GM18507 (cell line): Measurements from ENCODE around the gene FMNL3.
"Not testable (repeated sequence)": the region's sequence is repeated elsewhere in the genome, so short reads cannot be mapped to it uniquely, and the experiment has no call there.

ENCODE experiments used
- DNase-seq: peaks from one replicate; pipeline ENCODE4 v3.0.0; 2011; ENCODE audit warnings: low read depth; ENCODE audit not compliant: insufficient read length; ENCODE audit errors: extremely low spot score
- FAIRE-seq: peaks from 2 replicates; lab custom pipeline; 2011; peaks lifted over from hg19 to GRCh38; lab: Jason Lieb, UNC

FMNL3 gene

DNA sequence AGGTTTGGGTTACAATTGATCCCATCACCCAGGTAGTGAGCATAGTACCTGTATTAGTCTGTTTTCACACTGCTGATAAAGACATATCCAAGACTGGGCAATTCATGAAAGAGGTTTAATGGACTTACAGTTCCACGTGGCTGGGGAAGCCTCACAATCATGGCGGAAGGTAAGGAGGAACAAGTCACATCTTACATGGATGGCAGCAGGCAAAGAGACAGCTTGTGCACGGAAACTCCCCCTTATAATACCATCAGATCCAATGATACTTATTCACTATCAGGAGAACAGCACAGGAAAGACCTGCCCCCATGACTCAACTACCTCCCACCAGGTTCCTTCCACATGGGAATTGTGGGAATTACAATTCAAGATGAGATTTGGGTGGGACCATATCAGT, 14.2 kb upstream of the FMNL3 start:
- not testable (repeated sequence) for FAIRE-seq

DNA sequence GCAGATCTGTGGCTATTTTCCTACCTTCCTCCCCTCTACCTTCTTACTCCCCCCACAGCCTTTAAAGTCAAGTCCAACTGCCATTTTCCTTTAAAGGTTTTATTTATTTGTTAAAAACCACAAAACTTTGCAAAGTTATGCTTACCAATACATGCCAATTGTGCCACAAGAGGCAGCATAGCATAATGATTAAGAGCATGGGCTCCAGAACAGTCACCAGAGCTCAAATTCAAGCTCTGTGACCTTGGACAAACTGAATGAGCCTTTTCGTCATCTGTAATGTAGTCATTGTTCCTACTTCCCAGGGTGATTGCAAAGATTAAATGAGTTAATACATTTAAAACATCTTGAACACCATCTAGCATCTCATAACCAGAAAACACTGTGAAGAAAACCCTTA, 13.0 kb upstream of the FMNL3 start:
- FAIRE-seq (no peak), DNase-seq (no peak)

More for the DNA sequence above, 14.2 kb upstream of the FMNL3 start:
- DNase-seq: not testable (repeated sequence)

DNA sequence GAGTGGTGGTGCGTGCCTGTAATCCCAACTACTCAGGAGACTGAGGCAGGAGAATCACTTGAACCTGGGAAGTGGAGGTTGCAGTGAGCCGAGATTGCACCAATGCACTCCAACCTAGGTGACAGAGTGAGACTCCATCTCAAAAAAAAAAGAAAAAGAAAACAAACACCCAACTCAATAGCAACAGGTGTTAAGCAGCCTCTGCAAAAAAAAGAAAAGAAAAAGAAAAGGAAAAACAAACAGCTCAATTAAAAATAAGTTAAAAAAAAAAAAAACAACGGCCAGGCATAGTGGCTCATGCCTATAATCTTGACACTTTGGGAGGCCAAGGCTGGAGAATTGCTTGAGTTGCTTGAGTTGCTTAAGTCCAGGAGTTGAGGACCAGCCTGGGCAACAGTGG, 10.6 kb upstream of the FMNL3 start:
- FAIRE-seq: not testable (repeated sequence)

DNA sequence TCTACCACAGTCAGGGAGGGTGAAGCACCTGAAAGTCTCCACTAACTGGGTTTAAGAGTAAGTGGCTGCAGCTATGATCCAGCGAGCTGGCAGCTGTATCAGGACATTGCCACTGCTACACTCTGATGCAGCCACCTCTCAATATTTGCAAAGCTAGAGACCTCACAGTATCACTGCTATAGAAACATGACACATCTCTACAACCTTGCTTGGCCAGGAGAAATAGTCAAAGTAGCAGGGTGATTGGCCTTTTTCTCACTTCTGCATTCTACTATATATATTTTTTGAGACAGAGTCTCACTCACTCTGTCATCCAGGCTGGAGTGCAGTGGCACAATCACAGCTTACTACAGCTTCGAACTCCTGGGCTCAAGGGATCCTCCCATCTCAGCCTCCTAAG, 9.3 kb upstream of the FMNL3 start:
- no peak for FAIRE-seq
- DNase-seq: no peak

More for the DNA sequence above, 10.6 kb upstream of the FMNL3 start:
- DNase-seq: not testable (repeated sequence)

DNA sequence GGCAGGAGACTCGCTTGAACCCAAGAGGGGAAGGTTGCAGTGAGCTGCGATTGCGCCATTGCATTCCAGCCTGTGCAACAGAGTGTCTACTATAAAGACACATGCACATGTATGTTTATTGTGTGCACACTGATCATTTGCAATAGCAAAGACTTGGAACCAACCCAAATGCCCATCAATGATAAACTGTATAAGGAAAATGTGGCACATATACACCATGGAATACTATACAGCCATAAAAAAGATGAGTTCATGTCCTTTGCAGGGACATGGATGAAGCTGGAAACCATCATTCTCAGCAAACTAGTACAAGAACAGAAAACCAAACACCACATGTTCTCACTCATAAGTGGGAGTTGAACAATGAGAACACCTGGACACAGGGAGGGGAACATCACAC, 6.7 kb upstream of the FMNL3 start:
- not testable (repeated sequence) for DNase-seq, FAIRE-seq

DNA sequence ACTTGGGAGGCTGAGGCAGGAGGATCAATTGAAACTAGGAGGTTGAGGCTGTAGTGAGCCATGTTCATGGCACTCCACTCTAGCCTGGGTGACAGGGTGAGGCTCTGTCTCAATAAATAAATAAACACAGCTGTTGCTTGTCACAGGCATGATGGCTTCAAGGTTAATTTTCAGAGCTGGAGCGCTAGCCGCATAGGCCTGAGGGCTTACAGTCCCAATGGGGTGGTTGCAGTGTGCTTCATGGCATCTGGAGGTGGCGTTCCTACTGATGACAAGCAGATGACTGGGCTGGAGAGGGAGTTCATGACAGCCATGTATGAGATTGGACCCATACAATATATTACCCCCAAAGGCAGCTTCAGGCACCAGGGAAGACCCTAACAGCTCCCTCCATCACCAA, 1.6 kb upstream of the FMNL3 start:
- FAIRE-seq (no peak), DNase-seq (no peak)

DNA sequence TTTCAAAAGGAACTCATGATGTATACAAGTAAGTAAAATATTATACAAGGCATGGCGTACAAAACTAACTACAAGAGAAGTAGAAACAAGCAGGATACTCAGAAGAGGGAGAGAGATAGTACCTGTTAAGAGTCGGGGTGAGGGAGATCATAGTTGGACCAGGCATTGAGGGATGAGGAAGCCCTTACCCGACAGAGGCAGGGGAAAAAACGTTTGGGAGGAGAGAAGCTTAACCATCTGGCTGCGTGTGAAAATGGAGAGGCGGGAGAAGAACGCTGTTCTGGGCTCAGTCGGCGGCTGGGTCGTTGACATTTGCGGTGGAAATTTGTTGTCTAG, 575 bp upstream of the FMNL3 start:
- FAIRE-seq (no peak), DNase-seq (no peak)

DNA sequence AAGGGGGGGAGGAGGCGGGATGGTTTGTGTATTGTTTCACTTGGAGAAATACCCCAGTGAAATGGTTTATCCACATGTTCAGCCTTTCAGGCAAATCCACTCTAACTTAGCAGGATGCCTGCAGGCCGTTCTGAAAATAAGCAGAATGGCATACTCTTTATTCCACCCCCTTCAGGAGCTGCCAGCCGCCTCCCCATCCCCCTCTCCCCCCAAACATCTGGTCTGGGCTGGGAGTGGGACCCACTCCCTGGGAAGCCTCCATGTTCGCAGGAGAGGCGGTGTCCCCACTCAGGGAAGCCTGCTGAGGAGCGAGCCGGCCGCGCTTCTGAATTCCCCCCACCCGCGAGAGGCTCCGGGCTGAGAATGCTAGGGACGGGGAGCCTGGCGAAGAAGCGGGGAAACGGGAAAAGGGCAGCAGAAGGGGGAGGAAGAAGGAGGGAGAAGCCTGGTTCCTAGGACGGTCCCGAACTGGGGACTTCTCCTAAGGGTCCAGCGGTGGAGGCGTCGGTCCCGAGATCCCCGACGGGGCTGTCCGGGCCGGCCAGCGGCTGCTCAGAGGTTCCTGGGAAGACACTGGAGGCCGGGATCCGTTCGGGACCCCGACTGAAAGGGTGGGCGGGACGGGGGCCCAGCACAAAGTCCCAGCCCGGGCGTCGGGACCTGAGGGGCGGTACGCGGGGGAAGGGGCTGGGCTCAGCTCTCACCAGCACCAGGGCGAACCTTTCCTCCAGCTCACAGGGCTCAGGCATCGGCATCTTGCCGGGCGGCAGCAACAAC, 666 bp downstream of the FMNL3 start:
- DNase-seq (no peak), FAIRE-seq (no peak)

DNA sequence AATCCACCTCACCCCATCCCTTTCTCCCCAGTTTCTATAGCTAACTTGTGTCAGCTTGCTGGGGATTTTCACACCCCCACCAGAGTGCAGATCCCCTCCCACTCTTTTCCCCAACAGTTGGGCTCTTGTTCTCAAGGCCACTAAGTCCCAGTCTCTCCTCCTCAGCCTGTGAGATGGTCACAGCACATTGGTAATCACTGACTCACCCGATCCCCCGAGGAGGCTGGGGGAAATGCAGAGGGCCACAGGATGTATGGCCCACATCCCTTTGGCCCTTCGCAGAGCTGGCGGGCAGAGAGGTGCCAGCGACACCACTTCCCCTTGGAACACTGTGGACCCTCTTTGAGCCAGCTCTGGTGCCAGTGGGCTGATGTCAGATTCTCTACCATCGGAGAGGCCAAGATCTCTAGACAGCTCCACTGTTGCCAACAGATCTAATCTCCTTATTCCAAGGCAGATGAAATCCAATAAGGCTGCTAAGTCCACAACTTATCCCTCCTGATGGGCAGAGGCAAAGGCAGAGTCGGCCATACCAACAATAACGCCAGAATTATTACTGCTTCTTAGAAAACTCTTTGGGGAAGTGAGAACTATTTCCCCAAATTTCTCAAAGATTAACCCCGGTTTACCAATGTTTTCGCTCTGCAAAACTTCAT, 1.6 kb downstream of the FMNL3 start:
- FAIRE-seq (peak; percentile 78), DNase-seq (no peak)

DNA sequence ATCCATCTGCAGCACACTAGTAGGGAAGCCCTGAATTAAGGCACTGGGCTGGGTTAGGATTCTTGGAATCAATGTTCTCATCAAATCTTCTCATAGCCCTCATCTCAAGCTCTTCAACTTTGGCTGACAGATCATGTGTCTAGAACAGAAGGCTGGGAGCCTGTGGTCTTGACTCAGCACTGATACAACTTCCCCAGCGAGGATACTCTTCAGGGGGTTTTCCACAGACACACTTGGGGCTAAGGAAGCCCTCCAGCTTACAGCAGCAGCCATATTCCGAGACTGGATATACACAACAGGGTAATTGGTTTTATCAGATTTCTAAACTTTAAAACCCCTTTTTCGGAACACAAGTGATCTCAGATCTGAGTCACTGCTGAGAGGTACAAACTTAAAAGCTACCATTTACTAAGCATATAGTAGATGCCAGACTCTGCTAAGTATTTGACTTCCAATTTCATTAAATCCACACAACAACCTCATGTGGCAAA, 3.5 kb downstream of the FMNL3 start:
- peak; percentile 88 for FAIRE-seq
- DNase-seq: no peak

DNA sequence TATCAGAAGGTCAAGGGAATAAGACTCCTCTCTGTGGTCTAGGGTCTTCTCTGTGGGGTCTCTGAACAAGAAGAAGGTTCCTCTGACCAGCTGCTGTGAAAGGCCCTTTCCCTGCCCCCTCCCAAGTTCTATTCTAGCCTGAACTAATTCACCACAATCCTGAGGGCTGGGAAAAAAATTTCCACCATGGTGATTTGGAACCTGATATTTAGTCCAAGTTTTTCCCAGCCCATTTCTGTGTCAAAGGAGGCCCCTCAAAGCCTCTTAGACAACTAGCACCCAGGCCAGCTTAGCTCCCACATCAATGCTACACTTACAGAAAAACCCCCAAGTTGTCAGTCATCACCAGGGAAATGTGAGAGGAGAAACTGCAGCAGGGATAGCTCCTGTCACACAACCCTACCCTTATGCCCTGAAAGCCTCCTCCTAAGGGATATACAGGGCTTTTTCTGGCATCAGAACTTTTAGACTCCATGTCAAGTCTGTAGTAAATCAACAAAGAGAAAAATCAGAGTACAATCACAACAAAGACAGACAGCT, 4.5 kb downstream of the FMNL3 start:
- DNase-seq: no peak
- peak; percentile 35 for FAIRE-seq

DNA sequence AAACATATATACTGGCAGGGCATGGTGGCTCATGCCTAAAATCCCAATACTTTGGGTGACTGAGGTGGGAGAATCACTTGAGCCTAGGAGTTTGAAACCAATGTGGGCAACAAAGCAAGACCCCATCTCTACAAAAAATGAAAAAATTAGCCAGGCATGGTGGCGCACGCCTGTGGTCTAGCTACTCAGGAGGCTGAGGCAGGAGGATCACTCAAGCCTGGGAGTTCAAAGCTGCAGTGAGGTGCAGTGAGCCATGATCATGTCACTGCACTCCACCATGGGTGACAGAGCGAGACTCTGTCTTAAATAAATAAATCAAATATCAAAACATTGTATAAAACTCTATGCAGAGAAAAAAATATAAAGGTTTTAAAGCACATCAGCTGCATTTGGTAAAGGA, 5.2 kb downstream of the FMNL3 start:
- DNase-seq: no peak
- peak; percentile 46 for FAIRE-seq

DNA sequence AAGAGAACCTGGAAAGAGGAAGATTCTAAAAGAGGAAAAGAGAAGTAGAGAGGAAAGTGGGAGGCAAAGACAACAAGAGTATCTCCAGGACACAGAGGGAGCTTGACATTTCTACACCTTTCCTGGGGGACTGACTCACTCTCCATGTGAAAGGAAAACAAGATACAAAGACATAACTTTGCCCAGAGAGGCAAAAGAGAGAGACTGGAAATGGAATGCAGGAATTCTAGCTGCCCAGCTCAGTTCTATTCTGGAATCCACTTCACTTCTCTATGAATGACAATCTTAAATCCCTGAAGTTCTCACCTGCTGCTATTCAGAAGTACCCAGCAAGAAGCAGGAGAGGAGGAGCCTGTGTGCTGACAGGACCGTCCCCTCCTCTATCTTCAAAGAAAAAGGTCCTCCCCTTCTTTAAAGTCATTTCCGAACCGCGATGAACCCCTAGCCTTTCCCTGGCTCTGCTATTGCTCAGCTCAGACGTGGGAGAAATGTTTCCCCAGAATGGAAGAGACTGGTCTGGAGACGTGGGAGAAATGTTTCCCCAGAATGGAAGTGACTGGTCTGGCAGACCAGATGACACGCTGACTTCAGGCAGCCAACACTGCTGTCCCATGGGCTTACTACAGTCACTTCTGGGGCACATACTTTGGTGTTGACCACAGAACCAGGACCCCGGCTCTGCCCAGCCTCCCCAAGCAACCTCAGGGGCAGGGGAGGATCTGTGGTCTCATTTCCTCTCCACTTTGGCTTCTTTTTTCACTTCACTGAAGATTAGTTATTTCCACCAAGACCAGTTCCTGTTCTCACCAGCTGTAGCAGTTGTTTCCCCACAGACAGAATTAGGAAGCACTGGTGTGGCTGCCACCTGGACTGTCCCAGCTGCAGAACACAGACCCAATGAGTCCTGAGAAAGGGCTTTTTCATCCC, 8.3 kb downstream of the FMNL3 start:
- FAIRE-seq (peak; percentile 96), DNase-seq (peak; percentile 62)

DNA sequence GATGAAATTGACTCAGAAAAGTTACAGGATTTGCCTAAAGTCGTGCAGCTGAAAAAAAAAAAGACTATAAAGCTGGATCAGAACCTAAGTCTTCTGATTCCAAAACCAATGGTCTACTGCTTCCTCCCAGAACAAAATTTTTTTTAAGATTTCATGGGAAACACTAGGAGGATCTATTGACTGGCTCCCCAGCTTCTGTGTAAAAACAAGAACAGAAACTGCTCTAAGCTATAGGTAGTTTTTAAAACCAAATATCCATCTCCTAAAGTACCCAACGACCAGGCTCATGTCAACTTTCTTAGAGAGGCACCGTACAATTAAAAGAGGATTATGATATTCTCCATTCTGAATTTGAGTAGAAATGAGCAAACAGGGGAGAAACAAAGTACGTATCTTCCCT, 9.4 kb downstream of the FMNL3 start:
- DNase-seq (no peak), FAIRE-seq (no peak)

DNA sequence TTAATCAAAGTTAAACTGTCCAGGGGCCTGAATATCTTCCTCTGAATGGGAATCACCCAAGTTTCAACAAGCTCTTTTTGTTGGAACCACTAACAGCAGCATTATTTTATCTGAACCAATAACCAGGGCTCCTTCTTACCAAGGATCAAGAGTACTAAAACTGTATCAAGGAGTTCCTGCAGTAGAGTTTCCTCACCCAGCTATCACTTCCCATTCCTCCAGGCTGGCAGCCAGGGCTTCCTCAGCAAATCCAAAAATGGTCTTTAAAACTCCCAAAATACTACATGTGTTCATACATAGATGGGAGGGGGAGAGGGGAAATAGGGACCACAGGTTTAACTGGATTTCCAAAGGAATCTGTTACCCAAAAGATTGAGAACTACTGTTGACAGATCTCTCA, 10.5 kb downstream of the FMNL3 start:
- FAIRE-seq: no peak
- DNase-seq: no peak

DNA sequence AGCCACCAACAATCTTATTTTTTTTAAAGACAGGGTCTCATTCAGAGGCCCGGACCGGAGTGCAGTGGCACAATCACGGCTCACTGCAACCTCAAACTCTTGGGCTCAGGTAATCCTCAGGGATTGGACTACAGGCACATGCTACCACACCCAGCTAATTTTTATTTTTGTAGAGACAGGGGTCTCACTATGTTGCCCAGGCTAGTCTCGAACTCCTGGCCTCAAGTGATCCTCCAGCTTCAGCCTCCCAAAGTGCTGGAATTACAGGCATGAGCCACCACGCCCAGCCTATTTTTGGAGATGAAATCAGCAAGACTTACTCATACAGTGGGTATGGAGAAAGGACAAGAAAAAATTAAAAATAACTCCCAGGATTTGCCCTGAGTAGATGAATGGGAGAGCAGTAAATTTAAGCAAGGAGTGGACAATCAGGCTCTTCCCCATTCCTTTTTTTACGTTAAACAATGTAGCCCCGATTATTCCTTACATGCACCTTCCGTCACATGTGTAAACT, 13.2 kb downstream of the FMNL3 start:
- no peak for FAIRE-seq
- DNase-seq: no peak

DNA sequence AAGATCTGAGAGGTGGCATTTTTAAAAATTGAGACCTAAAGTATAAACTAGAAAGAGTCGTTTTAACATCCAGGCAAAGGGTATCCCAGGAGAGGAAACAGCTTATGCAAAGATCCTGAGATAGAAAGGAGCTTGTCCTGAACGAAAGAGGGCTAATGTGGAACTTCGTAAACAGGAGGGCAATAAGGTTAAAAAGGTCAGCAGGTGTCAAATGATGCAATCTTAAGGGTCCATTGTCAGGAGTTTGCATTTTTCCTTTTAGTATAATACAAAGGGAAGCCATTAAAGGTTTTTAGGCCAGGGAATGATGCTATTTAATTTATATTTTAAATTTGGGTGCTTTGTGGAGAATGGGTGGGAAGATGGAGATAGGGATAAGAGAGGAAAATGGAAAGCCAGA, 14.4 kb downstream of the FMNL3 start:
- DNase-seq (no peak), FAIRE-seq (no peak)

DNA sequence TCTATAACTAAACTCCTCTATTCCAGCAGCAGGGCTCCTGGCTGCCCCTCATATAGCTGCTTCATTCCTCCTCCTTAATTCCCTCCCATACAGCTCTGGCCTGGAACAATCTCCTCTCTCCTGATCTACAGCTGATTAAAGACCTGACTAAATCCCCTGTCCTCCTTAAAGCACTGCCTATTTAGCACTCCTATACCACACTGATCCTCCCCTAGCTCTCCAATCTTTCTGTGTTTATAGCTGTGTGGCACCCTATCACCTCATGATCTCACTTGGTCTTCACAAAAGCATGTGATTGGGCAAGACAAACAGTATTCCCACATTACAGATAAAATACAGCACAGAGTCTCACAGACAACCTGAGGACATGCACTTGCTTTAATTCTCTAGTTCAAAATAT, 17.4 kb downstream of the FMNL3 start:
- FAIRE-seq: no peak
- DNase-seq: no peak

DNA sequence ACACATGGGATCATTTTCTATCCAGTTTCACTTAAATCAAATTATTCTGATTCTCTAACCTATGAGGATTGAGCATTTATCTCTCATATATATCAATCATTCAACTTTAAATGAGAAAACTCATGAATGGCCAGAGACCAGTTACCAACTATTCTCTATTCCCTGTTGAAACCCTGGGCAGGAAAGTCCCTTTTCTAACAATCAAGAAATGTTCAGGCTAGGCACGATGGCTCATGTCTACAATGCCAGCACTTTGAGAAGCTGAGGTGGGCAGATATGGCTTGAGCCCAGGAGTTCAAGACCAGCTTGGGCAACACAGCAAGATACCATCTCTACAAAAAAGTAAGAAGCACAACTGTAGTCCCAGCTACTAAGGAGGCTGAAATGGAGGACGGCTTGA, 18.0 kb downstream of the FMNL3 start:
- FAIRE-seq (no peak), DNase-seq (no peak)

DNA sequence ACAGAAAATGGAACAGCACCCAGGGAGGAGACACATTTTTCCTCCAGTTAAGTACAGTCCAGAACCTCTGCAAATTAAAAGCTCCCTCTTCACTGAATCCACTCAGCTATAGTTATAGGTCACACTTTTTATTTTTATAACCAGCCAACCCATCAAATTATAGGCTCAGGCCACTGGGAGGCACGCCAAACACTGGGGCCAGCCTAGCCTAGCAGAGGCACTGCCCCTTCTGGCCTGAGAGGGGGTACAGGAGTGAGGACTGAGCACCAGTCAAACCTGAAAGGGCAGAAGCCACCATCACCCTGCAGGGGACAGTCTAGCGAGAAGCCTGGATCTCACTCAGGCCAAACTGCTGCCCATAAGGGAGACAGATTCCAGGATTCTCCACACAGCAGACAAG, 19.3 kb downstream of the FMNL3 start:
- no peak for DNase-seq
- FAIRE-seq: no peak
